Muscle of leg (tissue), 11 donors: ENCODE results near the gene SURF6. TPM values are rescaled to one million over a fixed set of nuclear protein-coding genes. Genes with fewer than 3 reads are reported as not detected.
"Not testable (repeated sequence)": the region's sequence is repeated elsewhere in the genome, so short reads cannot be mapped to it uniquely, and the experiment has no call there.

ENCODE experiments used
- DNase-seq: peaks from one replicate; pipeline ENCODE4 v3.0.0; 2013
- H3K27ac ChIP-seq: one replicate; pipeline ENCODE4 v1.5.1; 2013; ENCODE audit warnings: mild to moderate bottlenecking, low read length, control low read depth
- H3K27me3 ChIP-seq: one replicate; pipeline ENCODE4 v1.6.1; 2013; ENCODE audit warnings: low read length; ENCODE audit not compliant: control insufficient read depth, insufficient read depth
- H3K36me3 ChIP-seq: one replicate; pipeline ENCODE4 v1.6.1; 2013; ENCODE audit warnings: low read length; ENCODE audit not compliant: control insufficient read depth, insufficient read depth
- H3K4me1 ChIP-seq: one replicate; pipeline ENCODE4 v1.6.1; 2013; ENCODE audit warnings: low read length; ENCODE audit not compliant: control insufficient read depth, insufficient read depth
- H3K4me3 ChIP-seq: one replicate; pipeline ENCODE4 v1.5.1; 2013; ENCODE audit warnings: low read length, control low read depth
- H3K9me3 ChIP-seq: replicated peaks from 2 replicates; pipeline ENCODE4 v1.6.1; 2013; ENCODE audit warnings: low read depth, low read length; ENCODE audit not compliant: control insufficient read depth
- WGBS: methylation state at CpG from one replicate; pipeline ENCODE4 v1.1.5; 2013; ENCODE audit warnings: missing lambda C conversion rate; ENCODE audit not compliant: insufficient coverage; 5-methylcytosine and 5-hydroxymethylcytosine counted together
- polyA plus RNA-seq, 8 donors: library from polyadenylated mRNA; unstranded; fragments of 120-200 nt; gene quantifications; one replicate each; pipeline versions ENCODE4 v1.2.1 to v1.2.3, GENCODE V29; 2013; ENCODE audit warnings: inconsistent platforms in 1 of 8, low replicate concordance in 1 of 8; ENCODE audit not compliant: insufficient read length in 8 of 8, insufficient read depth in 1 of 8
- total RNA-seq: library from RNA; stranded (reverse); fragments of 120-200 nt; gene quantifications from one replicate; pipeline ENCODE4 v1.2.4, GENCODE V29; 2013

Gene SURF6
- total and polyA plus RNA-seq, 9 donors = 14.2 to 25.6 (median 23.1) TPM

DNA sequence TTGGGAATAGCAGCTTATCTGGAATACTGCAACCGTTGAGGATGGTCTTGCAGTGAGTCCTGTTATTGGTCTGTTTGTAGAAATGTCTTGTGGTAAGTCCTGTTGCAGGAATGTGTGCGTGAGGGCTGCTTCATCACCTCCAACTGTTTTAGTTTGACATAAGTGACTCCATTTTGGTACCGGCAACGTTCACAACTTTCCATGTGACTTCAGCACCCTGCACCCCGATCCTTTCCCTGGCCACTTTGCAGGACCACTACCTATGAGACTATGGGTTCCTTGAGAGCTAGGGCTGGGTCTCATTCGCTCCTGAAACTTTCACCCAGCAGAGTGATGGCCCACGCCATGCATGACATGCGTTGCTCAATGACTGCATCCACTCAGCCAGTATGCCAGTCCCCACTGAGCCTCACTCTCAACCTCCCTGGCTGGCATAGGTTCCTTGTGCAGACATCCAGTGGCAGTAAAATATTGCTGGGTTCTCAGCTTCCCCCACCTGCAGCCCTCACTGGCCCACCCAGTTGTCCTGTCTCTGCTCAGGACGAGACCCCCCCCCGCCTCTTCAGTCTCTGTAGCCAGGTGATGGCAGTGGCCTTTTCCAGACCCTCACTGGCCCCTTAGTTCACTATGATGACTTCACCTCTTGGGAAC is 8.0 kb downstream of the SURF6 start:
- Histone ChIP-seq H3K9me3 (no peaks in the 10 kb centered on the region), H3K4me3 (no peak overlapping the region), H3K4me1 (no peaks in the 10 kb centered on the region), H3K27me3 (no peaks in the 10 kb centered on the region), H3K27ac (no peak overlapping the region), H3K36me3 (peaks cover 31% of the 10 kb centered on the region)
- no peak for DNase-seq
- 91% methylated on average over 9 of the region's 10 CpGs for WGBS

DNA sequence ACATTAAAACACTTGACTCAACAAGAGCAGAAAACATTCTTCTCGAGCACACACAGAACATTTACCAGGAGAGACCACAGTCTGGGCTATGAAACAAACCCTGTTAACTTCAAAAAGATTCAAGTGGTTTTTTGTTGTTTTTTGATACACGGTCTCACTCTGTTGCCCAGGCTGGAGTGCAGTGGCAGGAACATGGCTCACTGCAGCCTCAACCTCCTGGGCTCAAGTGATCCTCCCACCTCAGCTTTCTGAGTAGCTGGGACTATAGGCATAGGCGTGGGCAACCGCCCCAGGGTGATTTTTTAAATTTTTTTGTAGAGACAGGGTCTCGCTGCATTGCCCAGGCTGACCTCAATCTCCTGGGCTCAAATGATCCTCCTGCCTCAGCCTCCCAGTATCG is 9.0 kb downstream of the SURF6 start:
- H3K9me3 ChIP-seq, H3K4me3 ChIP-seq, H3K27me3 ChIP-seq, DNase-seq, H3K4me1 ChIP-seq, H3K27ac ChIP-seq: not testable (repeated sequence)
- 80% methylated on average over 1 of the region's 6 CpGs for WGBS
- H3K36me3 ChIP-seq = peaks cover 21% of the 10 kb centered on the region

DNA sequence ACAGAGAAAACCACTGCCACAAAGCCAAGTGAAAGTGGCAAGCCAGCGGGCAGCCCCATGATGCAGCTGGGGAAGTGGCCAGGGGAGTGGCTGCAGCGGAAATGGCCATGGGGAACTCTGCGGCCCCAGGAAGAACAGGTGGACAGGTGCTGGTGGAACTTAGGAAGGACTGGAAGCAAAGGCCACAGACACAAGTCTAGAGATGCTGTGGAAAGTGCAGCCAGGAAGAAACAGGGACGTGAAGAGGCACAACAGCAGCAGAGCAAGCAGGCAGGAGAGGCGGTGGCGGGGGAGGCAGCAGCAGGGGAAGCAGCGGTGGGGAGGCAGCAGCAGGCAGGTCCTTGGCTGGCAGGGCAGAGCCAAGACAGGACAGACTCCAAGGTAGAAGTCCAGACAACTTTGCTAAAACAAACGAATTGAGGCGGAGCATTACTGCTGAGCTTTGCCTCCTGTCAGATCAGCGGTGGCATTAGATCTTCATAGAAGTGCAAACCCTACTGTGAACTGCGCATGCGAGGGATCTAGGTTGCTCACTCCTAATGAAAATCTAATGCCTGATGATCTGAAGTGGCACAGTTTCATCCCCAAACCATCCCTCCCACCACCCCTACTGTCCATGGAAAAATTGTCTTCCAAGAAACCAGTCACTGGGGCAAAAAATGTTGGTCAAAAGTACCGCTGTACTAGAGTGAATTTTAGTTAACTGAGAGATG is 11.8 kb downstream of the SURF6 start:
- Histone ChIP-seq H3K27ac (no peak overlapping the region), H3K9me3 (no peaks in the 10 kb centered on the region), H3K27me3 (no peaks in the 10 kb centered on the region), H3K36me3 (peaks cover 3% of the 10 kb centered on the region), H3K4me1 (no peaks in the 10 kb centered on the region), H3K4me3 (no peak overlapping the region)
- DNase-seq = no peak
- WGBS = 94% methylated on average over 12 of the region's 13 CpGs

DNA sequence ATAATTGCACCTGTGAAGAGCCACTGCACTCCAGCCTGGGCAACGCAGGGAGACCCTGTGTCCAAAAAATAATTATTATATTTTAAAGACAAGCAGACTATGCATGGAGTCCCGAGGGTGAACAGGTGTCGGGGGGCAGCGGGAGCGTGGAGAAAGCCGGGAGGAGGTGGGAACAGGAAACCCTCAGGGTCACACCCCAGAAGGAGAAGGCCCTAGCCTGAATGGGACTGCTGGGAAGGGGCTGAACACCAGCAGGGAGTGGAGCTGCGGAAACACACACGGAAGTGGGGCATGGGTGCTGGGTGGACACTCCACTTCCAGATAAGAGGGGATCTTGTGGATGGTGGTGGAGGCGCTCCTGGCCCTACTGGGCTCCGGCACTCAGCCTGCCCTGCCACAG is 12.8 kb downstream of the SURF6 start:
- H3K4me1 ChIP-seq = no peaks in the 10 kb centered on the region
- no peak overlapping the region for H3K27ac ChIP-seq
- WGBS = 96% methylated on average over 9 of the region's 10 CpGs
- H3K27me3 ChIP-seq = no peaks in the 10 kb centered on the region
- no peak for DNase-seq
- no peaks in the 10 kb centered on the region for H3K9me3 ChIP-seq
- H3K4me3 ChIP-seq = no peak overlapping the region
- H3K36me3 ChIP-seq = no peaks in the 10 kb centered on the region

DNA sequence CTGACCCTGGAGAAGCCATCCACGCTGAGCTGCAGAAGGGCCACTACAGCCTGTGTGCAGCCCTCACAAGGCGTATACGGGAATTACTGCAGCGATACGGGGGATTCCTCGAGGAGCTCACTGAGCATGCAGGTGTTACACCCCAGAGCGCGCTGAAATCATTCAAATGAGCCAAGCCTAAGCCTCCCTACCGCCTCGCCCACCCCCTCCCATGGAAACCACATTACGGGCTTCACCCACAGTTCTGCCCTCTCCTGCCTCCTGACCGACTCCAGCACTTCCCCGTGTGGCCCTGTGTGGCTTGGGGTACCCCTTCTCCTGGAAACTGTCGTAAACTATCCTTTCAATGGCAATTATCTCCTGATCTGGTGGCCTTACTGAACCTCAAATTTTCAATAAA is 13.3 kb downstream of the SURF6 start:
- H3K27me3 ChIP-seq = no peaks in the 10 kb centered on the region
- 63% methylated on average over 12 of the region's 14 CpGs for WGBS
- DNase-seq = no peak

DNA sequence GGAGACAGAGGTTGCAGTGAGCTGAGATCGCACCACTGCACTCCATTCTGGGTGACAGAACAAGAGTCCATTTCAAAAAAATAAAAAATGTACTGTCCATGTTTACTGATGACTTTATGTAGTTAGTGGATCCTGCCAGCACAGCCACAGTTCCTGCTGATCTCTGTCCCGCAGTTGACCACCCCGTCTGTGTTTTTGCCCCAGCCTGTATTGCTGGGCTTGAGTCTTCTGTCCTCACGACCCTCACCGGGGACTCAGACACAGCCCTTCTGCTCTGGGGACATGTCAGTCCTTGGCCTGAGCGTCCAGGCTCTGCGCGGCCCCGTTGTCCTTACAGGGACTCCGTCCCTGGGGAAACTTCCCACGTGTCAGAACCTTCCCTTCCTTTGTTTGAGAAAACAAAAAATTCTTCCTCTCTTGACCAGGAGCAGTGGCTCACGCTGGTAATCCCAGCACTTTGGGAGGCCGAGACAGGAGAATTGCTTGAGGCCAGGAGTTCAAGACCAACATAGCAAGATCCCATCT is 14.5 kb downstream of the SURF6 start:
- no peaks in the 10 kb centered on the region for H3K4me1 ChIP-seq
- WGBS = 79% methylated on average over 6 of the region's 13 CpGs
- H3K9me3 ChIP-seq = no peaks in the 10 kb centered on the region
- H3K27ac ChIP-seq = no peak overlapping the region
- H3K36me3 ChIP-seq = no peaks in the 10 kb centered on the region
- DNase-seq = no peak
- H3K27me3 ChIP-seq = no peaks in the 10 kb centered on the region
- H3K4me3 ChIP-seq = no peak overlapping the region

More for the DNA sequence above, 13.3 kb downstream of the SURF6 start:
- H3K4me1 ChIP-seq = no peaks in the 10 kb centered on the region
- no peak overlapping the region for H3K27ac ChIP-seq
- no peaks in the 10 kb centered on the region for H3K36me3 ChIP-seq
- no peaks in the 10 kb centered on the region for H3K9me3 ChIP-seq
- H3K4me3 ChIP-seq = no peak overlapping the region

DNA sequence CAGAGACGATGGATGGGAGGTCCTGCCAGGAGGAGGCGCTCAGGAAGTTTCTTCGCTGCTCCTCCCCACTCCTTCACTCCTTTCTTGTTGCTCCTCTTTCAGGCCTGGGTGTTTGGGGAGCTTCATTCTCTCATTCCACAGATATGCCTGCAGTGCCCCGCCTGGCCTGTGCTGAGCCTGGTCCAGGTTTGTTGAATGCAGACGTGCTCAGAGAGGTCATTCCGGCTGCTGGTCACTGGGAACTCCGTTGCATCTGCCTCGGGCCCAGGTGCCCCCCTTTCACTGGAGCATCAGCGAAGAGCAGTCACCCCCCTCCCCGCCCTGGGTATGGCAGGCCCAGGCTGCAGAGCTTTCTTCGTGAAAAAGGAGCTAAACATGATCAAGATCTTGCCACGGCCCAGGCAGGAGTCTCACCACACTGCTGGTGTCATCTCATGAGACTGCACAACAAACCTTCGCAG is 15.5 kb downstream of the SURF6 start:
- H3K27ac ChIP-seq = no peak overlapping the region
- 73% methylated on average over 10 of the region's 13 CpGs for WGBS
- no peak for DNase-seq
- H3K9me3 ChIP-seq = no peaks in the 10 kb centered on the region
- no peak overlapping the region for H3K4me3 ChIP-seq
- H3K27me3 ChIP-seq = no peaks in the 10 kb centered on the region
- no peaks in the 10 kb centered on the region for H3K36me3 ChIP-seq
- no peaks in the 10 kb centered on the region for H3K4me1 ChIP-seq

DNA sequence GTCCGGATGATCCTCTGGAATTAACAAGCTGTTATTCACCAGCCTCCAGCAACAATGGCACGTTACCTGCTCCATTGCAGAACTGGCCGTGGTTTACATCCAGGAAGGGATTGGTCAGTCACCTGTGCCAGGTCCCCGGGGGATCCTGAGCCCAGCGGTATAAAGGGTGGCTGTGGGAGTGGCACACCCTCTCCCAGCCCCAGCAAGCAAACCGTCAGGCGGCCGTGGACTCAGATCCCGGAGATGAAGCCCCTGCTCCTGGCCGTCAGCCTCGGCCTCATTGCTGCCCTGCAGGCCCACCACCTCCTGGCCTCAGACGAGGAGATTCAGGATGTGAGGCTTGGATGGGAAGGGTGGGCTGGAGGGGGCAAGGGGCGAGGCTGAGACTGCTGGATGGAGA is 18.4 kb downstream of the SURF6 start:
- not testable (repeated sequence) for H3K36me3 ChIP-seq, DNase-seq, H3K4me3 ChIP-seq, H3K4me1 ChIP-seq, H3K27me3 ChIP-seq, H3K9me3 ChIP-seq, H3K27ac ChIP-seq
- WGBS = 93% methylated on average over 2 of the region's 13 CpGs

DNA sequence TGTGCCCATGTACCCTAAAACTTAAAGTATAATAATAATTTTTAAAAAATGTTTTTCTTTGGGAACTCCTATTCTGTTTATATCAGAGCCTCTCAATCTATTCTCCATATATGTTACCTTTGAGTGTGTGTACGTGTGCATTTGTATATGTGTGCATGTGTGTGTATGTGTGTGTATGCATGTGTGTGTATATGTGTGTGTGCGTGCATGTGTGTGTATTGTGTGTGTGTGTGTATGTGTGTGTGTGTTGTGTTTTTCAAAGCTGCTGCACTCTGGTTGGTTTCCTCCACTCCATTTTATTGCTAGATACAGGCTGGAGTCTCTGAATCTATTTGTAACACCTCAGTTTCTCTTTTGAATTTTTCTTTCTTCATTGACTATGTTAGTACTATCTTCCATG is 20.0 kb downstream of the SURF6 start:
- Histone ChIP-seq H3K27ac (no peak overlapping the region), H3K4me1 (no peaks in the 10 kb centered on the region), H3K27me3 (no peaks in the 10 kb centered on the region), H3K36me3 (no peaks in the 10 kb centered on the region), H3K4me3 (no peak overlapping the region), H3K9me3 (no peaks in the 10 kb centered on the region)
- WGBS = 100% methylated on average over 1 of the region's 2 CpGs
- no peak for DNase-seq

DNA sequence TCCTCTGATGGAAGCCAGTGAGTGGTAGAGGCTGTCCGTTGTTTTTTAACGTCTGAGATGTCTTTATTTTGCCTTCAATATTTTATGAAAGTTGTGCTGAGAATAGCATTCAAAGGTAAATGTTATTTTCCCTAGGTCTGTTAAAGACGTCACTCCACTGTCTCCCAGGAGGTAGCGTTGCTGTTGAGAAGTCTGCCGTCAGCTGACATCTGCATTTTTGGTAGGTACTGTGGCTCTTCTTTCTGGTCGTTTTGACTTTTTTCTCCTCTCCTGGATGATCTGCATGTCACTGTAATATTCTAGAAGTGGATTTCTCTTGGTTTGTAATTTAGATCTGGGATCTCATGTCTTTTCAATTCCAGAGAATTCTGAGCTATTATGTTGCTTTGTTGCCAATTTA is 26.4 kb downstream of the SURF6 start:
- H3K36me3 ChIP-seq = no peaks in the 10 kb centered on the region
- no peak overlapping the region for H3K27ac ChIP-seq
- 68% methylated on average over 3 of the region's 6 CpGs for WGBS
- no peaks in the 10 kb centered on the region for H3K4me1 ChIP-seq
- no peak overlapping the region for H3K4me3 ChIP-seq
- DNase-seq = no peak
- H3K9me3 ChIP-seq = no peaks in the 10 kb centered on the region
- H3K27me3 ChIP-seq = peaks cover 2% of the 10 kb centered on the region
